HEK293T (cell line): Measurements from ENCODE around the gene MLN.

Experiments used
- CTCF ChIA-PET: fragments of 350-600 bp; formaldehyde crosslinking; extraction: SDS; loops from one replicate; lab custom pipeline; 2021; ENCODE audit warnings: antibody characterized with exemption, inconsistent platforms; lab: Yijun Ruan, JAX
- POLR2A ChIA-PET: fragments of 350-600 bp; formaldehyde crosslinking; extraction: SDS; loops from one replicate; lab custom pipeline; 2020; ENCODE audit warnings: antibody characterized with exemption, inconsistent platforms; lab: Yijun Ruan, JAX
- DNase-seq: peaks from one replicate; pipeline ENCODE4 v3.0.0; 2012; ENCODE audit warnings: mixed read lengths; ENCODE audit errors: extremely low spot score
- ARNT ChIP-seq: fragments of 450-650 bp; IDR thresholded peaks from 2 replicates; pipeline ENCODE4 v1.6.1; 2017; ENCODE audit warnings: mild to moderate bottlenecking
- BHLHE40 ChIP-seq: fragments of 450-650 bp; IDR thresholded peaks from 2 replicates; pipeline ENCODE4 v1.6.1; 2016; ENCODE audit warnings: mild to moderate bottlenecking, moderate library complexity, borderline replicate concordance
- CTBP1 ChIP-seq: fragments of 450-650 bp; IDR thresholded peaks from 2 replicates; pipeline ENCODE4 v1.6.1; 2016; ENCODE audit warnings: borderline replicate concordance
- ELF4 ChIP-seq: fragments of 450-650 bp; IDR thresholded peaks from 2 replicates; pipeline ENCODE4 v1.6.1; 2017; ENCODE audit warnings: antibody characterized with exemption
- FOXA1 ChIP-seq: fragments of 450-650 bp; IDR thresholded peaks from 2 replicates; pipeline ENCODE4 v1.6.1; 2016; ENCODE audit warnings: mild to moderate bottlenecking
- FOXK2 ChIP-seq: fragments of 450-650 bp; IDR thresholded peaks from 2 replicates; pipeline ENCODE4 v1.6.1; 2016; ENCODE audit warnings: mild to moderate bottlenecking
- FOXM1 ChIP-seq: fragments of 450-650 bp; IDR thresholded peaks from 2 replicates; pipeline ENCODE4 v1.6.1; 2017; ENCODE audit warnings: mild to moderate bottlenecking, borderline replicate concordance
- HDGF ChIP-seq: fragments of 450-650 bp; IDR thresholded peaks from 2 replicates; pipeline ENCODE4 v1.6.1; 2017; ENCODE audit warnings: antibody characterized with exemption, borderline replicate concordance
- L3MBTL2 ChIP-seq: fragments of 450-650 bp; conservative IDR thresholded peaks from 2 replicates; pipeline ENCODE4 v1.6.1; 2016; ENCODE audit warnings: mild to moderate bottlenecking
- LEF1 ChIP-seq: fragments of 450-650 bp; IDR thresholded peaks from 2 replicates; pipeline ENCODE4 v1.6.1; 2017; ENCODE audit warnings: mild to moderate bottlenecking, borderline replicate concordance
- NFRKB ChIP-seq: fragments of 450-650 bp; IDR thresholded peaks from 2 replicates; pipeline ENCODE4 v1.6.1; 2016; ENCODE audit warnings: mild to moderate bottlenecking, moderate library complexity
- PKNOX1 ChIP-seq: fragments of 450-650 bp; IDR thresholded peaks from 2 replicates; pipeline ENCODE4 v1.6.1; 2016
- SP1 ChIP-seq: fragments of 450-650 bp; IDR thresholded peaks from 2 replicates; pipeline ENCODE4 v1.6.1; 2017
- SUZ12 ChIP-seq: fragments of 450-650 bp; IDR thresholded peaks from 2 replicates; pipeline ENCODE4 v1.6.1; 2016; ENCODE audit warnings: mild to moderate bottlenecking
- TARDBP ChIP-seq: fragments of 450-650 bp; IDR thresholded peaks from 2 replicates; pipeline ENCODE4 v1.6.1; 2016
- ZNF384 ChIP-seq: fragments of 450-650 bp; IDR thresholded peaks from 2 replicates; pipeline ENCODE4 v1.6.1; 2016

The MLN gene

DNA sequence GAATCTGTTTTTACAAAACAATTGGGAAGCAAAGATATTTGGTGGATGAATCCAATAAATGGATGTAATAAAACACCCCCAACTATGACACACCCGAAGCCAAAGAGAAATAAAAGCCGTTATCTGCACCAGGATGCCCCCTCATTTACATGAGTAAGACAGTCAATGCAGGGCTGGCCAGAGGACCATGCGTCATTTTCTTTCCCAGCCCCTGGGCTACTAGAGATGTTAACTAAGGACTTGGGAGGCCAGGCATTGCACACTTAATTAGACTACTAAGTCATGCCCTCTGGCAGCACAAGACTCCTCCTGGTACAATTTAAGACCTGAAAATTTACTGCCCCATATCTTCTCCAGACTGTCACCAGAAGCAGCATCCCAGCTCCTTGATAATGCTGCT lies 18.0 kb downstream of the MLN start:
- no peak for DNase-seq

DNA sequence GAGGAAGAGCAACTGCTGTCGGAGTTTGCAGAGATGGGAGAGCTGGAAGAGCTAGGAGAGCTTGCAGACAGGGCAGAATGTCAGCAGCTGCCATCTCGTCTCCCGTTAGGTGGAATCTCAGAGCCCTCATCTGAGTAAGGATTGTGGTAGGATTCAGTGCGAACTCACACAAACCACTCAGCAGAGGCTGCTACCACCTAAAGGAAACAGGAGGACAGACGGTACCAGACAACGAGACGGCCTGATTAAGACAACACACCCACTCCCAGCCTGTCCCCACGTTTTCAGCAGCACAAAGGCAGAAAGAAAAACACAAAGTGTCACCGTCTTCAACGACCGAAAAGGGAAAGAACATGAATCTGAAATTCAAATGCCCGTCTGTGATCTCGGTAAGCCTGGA lies 19.0 kb downstream of the MLN start:
- ChIA-PET POLR2A (no interaction called here), CTCF (no interaction called here)
- no peak for TF ChIP-seq ELF4
- TF ChIP-seq CTBP1 = no peak
- DNase-seq = no peak

More for the DNA sequence above, 18.0 kb downstream of the MLN start:
- TF ChIP-seq LEF1 (no peak), ZNF384 (no peak), BHLHE40 (no peak)
- CTCF ChIA-PET = no interaction called here
- POLR2A ChIA-PET = interaction anchor here (1.0 kb wide), 1 partner anchor 18 kb away, joined by 3 read pairs; the partner anchor contains the start of gene MLN

DNA sequence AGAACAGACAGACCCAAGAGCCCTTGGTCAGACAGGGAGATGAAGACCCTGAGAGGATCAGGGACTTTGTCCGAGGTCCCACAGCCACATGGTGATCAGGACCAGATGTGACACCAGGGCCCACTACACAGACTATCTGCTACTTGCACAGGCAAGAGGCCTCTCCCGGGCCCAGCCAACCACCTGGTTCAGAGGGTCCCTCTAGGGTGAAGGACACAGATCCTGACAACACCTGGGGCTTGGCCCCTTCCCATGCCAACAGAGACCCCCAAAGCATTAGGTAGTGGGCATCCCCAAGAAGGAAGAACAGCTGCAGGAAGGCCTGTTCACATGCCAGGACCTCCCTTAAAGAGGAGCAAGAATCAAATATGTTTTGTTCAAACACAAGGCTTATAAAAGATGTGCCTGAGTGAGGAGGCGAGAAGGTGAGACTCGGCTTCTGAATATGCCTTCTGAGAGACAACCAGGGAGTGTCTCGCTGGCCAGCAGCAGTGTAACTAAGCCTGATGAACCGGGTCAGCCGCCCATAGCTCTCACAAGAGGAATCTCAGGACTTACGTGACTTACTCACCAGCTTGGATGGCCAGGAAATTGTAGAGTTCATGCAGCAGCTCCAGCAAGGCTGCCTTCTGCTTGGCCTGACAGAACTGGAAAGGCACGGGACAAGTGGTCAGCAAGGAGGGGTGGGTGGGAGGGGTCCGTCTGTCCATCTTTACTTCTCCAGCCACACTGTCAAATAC lies 19.9 kb downstream of the MLN start:
- CTCF ChIA-PET = no interaction called here

GRCh38 chr6:33782561-33782960 lies 21.2 kb downstream of the MLN start:
- ChIA-PET POLR2A (no interaction called here), CTCF (interaction anchor here (1.1 kb wide), 1 partner anchor 100 kb away, joined by 3 read pairs; no protein-coding TSS in a partner anchor)
- no peak for DNase-seq
- TF ChIP-seq ZNF384 = no peak
- no peak for TF ChIP-seq SP1
- no peak for TF ChIP-seq FOXA1
- no peak for TF ChIP-seq L3MBTL2
- no peak for TF ChIP-seq LEF1
- TF ChIP-seq ELF4 = no peak
- TF ChIP-seq NFRKB = no peak
- no peak for TF ChIP-seq HDGF
- no peak for TF ChIP-seq ARNT
- no peak for TF ChIP-seq TARDBP
- TF ChIP-seq BHLHE40 = no peak
- TF ChIP-seq PKNOX1 = no peak
- TF ChIP-seq CTBP1 = no peak

More for the DNA sequence above, 19.9 kb downstream of the MLN start:
- TF ChIP-seq LEF1 = no peak
- TF ChIP-seq TARDBP = no peak
- TF ChIP-seq FOXA1 = no peak
- TF ChIP-seq ARNT = no peak
- no peak for TF ChIP-seq FOXK2
- TF ChIP-seq PKNOX1 = no peak
- POLR2A ChIA-PET = no interaction called here
- no peak for DNase-seq

- TF ChIP-seq L3MBTL2 = no peak
- no peak for TF ChIP-seq CTBP1
- no peak for TF ChIP-seq BHLHE40
- ChIA-PET CTCF (interaction anchor here (0.7 kb wide), 1 partner anchor 10 kb away, joined by 3 read pairs; no protein-coding TSS in a partner anchor), POLR2A (no interaction called here)
- no peak for DNase-seq
Observed at GRCh38 chr6:33781131-33781975, 22.4 kb downstream of the MLN start.

- ChIA-PET POLR2A (interaction anchor here (0.9 to 2.8 kb wide), 3 partner anchors 8 to 246 kb away, joined by 3 to 11 read pairs (median 3); partner anchors contain the start of gene LEMD2), CTCF (no interaction called here)
- no peak for DNase-seq
- TF ChIP-seq FOXA1 (no peak), L3MBTL2 (no peak), SUZ12 (no peak), ARNT (no peak), NFRKB (no peak), FOXM1 (no peak), TARDBP (no peak), ZNF384 (no peak), HDGF (no peak), LEF1 (no peak), PKNOX1 (no peak), SP1 (no peak)
Observed at GRCh38 chr6:33779895-33780294, 23.9 kb downstream of the MLN start.
